DMS153 (cell line): ENCODE data around the gene GOLGA6L7.
A peak's percentile ranks its signal among the peaks of the same experiment; 100 is the strongest.
"Not testable (repeated sequence)": the region's sequence is repeated elsewhere in the genome, so short reads cannot be mapped to it uniquely, and the experiment has no call there.

Experiments
- DNase-seq: peaks from one replicate; lab custom pipeline; 2025; lab: John Stamatoyannopoulos, UW

The GOLGA6L7 gene

DNA sequence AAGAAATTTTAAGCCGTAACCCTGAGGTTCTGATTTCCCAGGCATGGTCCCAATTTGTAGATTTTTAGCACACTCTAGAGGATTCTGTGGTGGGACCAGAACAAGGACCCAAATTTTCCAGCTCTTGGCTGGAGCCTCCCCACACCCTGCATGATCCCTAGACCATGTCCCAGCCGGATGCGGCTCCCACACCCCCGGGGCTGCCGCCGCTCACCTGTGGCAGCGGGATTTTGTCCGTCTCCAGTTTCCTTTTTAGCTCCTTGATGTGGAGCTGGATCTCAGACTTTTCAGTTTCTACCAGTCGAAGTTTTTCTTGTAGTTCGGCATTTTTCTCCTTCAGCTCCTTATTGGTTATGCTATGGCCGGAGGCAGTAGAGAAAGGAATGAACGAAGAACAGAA lies 4.9 kb downstream of the GOLGA6L7 start:
- DNase-seq = not testable (repeated sequence)

DNA sequence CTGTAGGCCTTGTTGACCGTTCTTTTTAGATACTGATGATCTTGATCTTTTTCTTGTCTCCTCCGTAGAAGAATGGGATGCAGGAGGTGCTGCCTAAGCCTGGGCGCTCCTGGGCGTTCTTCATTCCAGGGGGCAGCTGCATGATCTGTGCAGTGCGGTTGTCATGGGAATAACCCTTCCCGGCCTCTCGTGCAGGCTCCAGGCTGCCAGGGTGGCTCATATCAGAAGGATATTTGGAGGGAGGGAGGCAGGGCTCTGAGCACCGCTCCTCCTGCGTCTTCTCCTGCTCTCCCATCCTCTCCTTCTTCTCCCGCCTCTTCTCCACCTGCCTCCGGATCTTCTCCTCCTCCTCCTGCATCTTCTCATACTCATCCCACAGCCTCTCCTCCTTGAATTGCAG lies 6.2 kb downstream of the GOLGA6L7 start:
- not testable (repeated sequence) for DNase-seq

DNA sequence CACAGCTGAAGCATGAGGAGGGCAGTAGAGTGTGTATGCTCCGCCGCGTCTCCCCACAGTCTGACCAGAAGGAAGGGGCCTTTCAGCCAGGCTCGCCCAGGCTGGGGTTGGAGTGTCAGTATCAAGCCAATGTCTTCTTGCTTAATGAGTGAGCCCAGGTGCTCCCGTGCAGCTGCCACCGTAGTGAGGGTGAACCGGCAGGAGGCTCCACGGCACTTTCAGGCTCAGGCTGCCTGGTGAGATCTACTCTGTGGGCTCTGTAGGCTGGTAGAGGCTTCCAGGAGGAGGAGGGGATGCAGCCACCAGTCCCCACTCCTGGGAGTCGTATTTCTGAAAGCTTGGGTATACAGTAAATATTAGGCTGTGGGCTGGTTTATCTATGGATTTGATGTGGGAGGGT lies 8.2 kb downstream of the GOLGA6L7 start:
- DNase-seq = not testable (repeated sequence)

DNA sequence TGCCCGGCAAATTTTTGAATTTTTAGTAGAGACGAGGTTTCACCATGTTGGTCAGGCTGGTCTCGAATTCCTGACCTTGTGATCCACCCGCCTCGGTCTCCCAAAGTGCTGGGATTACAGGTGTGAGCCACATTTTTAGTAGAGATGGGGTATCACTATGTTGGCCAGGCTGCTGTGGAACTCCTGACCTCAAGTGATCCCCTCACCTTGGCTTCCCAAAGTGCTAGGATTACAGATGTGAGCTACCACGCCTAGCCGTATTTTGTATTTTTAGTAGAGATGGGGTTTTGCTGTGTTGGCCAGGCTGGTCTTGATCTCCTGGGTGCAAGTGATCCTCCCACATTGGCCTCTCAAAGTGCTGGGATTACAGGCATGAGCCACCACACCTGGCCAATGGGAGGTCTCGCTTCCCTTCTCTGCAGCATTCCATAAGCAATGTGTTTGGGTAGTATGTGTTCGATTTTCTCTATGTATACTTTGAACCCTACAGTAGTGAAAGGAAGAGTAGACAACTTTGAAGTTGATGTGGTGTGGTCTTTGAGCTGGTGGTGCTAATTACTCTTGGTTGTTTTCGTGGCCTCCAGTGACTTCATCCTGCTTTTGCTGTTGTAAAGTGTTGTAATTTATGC lies 13.4 kb downstream of the GOLGA6L7 start:
- DNase-seq = not testable (repeated sequence)

DNA sequence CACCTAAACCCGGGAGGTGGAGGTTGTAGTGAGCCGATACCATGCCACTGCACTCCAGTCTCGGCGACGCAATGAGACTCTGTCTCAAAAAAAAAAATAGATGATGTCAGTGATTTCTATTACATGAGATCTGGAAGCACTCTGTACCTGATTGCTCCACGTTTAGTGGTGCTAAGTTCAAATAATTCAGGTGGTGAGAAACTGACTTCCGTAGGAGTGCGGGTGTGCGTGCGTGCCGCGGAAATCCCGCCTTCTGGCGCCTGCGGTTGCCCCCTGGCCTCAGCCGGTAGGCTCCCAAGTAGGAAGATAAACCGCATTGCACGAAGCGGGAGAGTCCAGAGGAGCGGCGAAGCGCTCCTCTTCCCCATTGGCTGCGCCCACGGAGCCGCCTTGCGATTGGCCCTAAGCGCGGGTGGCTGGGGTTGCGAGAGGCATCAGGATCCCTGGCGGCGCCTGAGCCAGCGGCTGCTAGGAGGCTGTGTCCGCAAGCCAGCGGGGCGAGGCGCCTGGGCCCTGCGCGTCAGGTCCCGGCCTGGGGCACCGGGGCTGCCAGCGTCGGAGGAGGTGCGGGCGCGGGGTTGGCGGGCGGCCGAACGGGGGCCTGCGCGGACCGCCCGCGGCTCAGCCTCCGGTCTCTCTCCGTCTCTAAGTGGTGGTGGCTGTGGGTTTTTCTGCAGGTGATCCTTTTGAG lies 16.4 kb downstream of the GOLGA6L7 start:
- DNase-seq = peak; percentile 74

DNA sequence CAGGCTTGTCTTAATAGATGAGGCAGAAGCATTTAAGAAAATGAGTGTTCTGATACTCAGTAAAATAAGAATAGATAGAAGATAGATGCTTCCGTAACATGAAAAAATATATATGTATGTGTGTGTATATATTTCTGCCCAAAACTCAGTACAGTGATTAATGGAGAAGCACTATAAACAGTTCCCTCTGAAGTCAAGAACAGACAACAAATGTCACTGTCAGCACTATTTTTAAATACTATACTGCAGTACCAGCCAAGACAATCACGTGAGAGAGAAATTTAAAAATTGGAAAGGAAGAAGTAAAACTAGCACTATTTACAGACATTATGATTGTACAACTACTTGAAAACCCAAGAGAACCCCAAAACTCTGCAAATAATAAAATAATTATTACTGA lies 27.0 kb downstream of the GOLGA6L7 start:
- DNase-seq = not testable (repeated sequence)

DNA sequence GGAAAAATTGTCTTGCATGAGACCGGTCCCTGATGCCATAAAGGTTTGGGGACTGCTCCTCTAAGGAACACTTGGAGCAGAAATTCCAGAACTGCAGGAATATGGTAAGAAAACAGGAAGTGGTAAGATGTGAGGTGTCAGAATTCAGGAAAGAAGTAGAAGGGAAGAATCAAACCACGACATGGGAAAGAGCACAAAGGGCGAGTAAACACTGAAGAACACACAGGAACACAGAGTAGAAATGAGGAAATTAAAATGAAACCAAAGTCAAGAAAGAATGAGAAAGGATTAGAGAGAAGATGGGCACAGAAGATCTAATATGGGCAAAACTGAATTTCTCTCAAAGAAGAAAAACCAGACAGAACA lies 28.5 kb downstream of the GOLGA6L7 start:
- DNase-seq = not testable (repeated sequence)

DNA sequence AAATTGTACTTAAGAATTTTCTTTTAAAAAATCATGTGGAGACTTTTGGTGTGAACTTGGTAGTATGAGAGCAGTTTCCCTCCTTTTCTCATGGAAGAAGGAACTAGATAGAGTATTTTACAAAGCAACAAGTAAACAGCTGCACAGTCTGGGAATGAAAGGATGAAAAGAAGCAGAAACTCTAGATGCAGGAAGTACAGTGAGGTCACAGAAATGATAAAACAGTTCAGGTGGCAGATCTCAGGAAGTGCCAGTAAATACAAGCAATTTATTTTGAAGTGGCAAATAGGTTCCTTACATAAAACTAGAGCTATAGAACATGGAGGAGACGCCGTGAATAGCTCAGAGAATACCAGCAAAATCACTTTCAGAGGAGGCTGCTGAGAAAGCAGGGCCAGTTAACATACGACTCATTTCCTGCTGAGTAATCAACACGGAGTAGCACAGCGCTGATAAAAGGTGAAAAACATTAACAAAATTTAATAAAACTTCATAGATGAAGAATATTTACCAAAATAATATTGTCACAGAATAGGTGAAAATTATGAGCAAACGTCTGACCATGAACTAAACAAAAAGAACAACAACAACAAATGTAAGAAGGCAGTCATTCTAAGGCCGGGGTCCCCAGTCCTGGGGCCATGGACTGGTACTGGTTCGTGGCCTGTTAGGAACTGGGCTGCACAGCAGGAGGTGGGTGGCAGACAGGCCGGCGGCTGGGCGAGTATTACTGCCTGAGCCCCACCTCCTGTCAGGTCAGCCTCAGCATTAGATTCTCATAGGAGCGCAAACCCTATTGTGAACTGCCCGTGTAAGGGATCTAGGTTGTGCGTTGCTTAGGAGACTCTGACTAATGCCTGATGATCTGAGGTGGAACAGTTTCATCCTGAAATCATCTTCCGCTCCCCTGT lies 29.2 kb downstream of the GOLGA6L7 start:
- not testable (repeated sequence) for DNase-seq

DNA sequence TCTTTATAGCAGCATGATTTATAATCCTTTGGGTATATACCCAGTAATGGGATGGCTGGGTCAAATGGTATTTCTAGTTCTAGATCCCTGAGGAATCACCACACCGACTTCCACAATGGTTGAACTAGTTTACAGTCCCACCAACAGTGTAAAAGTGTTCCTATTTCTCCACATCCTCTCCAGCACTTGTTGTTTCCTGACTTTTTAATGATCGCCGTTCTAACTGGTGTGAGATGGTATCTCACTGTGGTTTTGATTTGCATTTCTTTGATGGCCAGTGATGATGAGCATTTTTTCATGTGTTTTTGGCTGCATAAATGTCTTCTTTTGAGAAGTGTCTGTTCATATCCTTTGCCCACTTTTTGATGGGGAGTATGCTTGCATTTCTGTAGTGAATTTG lies 30.3 kb downstream of the GOLGA6L7 start:
- not testable (repeated sequence) for DNase-seq

DNA sequence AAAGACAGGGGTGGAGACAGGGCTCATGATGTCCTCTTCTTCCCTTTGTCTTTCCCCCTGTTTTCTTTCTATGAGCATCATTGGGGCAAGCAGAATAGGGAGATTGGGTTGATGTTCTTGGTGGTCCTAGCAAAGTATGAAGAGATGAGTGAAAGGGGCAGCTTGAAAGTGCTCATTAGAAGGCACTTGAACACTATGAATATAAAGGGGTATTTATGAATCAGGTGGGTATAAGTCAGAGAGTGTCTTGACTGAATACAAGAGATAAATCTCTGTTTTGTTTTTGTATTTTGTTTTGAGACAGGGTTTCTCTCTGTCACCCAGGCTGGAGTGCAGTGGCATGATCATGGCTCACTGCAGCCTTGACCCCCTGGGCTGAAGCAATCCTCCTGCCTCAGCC lies 34.4 kb downstream of the GOLGA6L7 start:
- DNase-seq = not testable (repeated sequence)

DNA sequence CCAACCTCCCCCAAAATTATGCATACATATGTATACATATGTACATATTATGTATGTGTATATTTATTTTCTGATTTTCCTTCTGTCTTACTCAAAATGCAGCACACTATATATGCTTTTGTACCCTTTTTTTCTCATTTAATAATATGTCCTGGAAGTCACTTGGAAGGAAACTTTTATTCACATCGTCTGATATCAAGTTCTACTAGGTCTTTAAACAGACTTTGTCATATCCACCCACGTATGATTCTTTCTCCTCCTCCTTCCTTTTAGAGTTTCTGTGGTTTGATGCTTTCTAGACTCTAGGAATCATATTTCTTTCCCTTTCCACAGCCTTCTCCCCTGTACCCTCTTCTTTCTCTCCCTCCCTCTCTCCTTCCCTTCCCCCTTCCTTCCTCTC lies 35.1 kb downstream of the GOLGA6L7 start:
- not testable (repeated sequence) for DNase-seq

DNA sequence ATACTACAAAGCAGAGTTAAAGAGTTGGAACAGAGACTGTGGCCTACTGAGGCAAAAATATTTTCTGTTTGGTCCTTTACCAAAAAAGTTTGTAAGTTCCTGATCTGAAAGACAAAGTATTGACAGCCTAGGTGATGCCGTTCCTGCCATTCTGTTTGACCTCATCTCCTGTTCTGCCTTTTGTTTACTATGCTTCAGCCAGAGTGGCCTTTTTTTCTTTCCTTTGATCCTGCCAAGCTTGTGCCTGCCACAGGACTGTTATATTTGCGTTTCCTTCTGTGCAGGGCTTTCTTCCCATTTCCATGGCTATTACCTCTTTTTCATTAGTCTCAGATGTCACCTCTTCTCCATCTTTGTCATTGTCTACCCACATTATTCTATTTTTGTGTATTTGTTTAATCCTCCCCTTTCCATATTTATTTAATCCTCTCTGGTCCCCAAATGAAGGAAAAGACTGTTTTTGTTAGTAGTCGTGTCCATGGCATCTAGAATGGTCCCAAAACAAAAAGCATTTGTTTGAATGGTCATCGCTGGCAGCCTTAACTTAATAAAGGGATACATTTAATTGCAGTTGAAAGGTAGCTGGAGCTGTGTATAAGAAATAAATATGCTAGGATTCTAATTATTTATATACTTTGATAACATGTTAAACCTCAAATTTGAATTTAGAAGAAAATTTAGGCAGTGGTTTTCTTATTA lies 36.4 kb downstream of the GOLGA6L7 start:
- not testable (repeated sequence) for DNase-seq

DNA sequence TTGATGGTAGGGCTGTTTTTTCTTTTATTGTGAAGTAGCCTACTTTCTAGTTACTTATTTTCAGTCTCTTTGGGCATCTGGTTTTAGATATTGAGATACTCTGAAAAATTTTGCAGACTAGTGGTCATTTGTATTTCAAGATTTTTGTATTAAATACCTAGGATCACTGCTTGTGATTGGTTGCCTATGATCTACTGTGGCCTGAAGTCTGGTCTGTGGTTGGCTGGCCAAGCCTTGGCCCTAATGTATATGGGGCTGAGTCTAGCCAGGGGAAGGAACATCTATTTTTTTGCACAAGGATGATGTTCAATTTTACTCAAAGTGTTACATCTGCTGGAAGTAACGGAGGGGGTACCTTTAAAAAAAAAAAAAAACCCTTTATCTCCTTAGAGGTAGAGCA lies 38.0 kb downstream of the GOLGA6L7 start:
- DNase-seq = not testable (repeated sequence)

DNA sequence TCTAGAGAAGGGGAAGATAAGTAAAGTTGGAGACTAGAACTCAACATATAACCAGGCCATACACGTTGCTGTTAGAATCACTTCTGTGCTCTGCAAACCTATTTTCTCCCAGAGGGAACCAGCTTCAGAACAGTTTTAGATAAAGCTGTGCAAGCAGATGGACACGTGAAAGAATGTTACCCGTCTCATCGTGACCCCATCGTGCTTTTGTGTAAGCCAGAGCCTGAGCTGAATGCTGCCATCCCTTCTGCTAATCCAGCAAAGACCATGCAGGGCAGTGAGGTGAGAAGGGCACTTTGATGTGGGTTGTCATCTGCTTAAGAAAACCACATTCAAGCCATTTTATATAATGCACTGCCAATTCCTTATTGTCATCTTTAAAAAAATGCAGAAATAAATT lies 40.3 kb downstream of the GOLGA6L7 start:
- not testable (repeated sequence) for DNase-seq

DNA sequence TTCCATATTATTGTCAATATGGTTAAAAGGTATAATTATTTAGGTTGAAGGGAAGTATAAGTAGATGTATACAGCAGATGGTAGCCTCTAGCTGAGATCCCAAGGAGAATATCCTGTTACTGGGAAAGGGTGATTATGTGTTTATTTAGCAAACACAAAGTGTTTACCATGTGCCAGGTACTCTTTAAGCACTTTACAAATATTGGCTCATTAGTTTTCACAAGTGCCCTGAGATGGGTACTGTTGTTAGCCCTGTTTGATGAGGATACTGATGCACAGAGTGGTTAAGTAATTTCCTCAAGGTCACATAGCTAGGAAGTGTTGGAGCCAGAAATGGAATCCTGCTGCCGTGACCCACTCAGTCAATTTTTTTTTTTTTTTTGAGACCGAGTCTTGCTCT lies 48.1 kb downstream of the GOLGA6L7 start:
- peak; percentile 76 for DNase-seq

DNA sequence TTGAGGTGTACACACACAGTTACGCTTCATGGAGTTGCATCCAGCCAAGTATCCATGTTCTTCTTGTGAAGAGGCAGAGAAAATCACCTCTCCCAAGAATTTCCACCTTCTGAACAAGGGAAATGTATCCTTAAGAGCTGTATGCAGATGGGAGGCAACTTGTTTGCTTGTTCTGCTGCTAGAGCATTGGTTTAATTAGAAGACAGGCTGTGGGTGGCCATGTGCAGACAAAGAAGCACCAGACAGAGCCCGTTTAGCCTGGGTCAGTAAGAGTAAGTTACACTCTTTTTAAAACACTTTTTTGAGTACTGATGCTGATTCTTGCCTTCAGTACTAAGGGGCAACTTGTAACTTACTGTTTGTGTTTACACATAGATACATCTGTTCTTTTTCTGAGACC lies 50.2 kb downstream of the GOLGA6L7 start:
- not testable (repeated sequence) for DNase-seq

DNA sequence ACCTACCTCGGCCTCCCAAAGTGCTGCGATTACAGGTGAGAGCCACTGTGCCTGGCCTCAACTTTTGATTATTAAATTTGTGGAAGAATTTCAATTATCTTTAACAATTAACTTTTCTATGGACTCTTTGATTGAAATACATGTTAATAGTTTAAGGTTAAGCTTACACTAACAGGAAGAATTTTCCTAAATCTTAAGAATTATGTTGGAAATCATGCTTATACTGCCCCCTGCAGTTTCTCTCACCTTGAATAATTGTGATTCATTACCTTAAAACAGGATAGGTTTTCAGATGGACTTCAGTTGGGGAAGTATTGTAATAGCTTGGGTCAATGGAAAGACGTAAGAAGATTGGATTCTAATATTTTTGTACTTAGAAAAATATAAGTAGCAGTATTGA lies 54.2 kb downstream of the GOLGA6L7 start:
- DNase-seq = not testable (repeated sequence)
